Measurements from ENCODE around the gene NAALADL1.
"Not testable (repeated sequence)": the region's sequence is repeated elsewhere in the genome, so short reads cannot be mapped to it uniquely, and the experiment has no call there.

Gene NAALADL1

DNA sequence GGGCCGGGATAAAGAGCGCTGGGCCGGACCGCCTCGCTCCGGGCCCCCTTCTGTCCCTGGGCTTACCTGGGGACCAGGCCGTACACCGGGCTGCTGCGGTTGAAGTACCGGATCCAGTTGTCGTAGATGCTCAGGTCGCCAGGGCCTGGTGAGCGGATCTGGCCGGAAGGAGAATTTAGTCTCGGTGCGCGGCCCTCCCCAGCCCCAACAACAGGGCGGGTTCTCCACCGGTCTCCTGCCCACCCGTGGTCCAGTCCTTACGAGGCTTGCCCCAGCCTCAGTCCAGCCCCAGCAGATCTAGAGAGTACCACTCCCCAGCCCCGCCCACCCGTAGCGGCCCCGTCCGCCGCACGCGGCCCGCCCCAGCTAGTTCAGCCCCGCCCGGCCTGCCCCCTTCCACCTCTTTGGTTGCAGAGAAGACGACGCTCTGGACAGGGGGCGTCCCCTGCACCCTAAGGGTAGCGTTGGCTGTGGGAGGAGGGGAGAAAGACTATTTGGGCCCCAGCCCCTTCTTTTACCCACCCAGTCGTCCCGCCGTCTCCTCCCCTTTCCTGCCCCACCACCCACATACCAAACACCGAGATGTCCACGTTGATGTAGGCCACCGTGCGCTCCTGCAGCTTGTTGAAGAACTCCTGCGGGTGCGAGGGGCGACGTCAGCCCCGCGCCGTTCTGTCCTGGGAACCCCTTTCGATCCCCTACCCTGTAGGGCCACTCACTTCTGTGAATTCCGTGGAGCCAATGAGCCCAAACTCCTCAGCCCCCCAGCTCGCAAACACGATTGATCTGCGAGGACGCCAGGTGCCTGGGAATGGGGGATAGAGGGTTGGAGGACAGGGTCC, 10.6 kb downstream of the NAALADL1 start:
- DNase-seq: no peak

DNA sequence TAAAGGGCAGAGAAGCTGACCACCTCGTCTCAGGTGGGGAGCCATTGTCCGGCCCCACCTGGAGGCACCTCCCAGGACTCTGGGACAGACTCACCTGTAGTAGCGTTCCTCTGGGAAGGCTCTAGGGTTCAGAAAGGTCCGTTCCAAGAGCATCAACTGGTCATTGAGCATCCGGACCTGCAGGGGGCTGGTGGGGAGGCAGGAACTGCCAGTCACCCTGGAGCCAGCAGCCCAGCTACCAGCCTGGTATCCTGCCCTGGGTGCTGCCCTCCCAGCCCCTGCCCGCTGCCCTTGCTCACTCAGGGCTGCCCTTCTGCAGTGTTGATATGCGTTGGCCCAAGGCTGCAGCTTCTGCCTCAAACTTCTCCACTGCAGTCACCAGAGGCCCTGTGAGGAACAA, 12.6 kb downstream of the NAALADL1 start:
- DNase-seq: no peak

DNA sequence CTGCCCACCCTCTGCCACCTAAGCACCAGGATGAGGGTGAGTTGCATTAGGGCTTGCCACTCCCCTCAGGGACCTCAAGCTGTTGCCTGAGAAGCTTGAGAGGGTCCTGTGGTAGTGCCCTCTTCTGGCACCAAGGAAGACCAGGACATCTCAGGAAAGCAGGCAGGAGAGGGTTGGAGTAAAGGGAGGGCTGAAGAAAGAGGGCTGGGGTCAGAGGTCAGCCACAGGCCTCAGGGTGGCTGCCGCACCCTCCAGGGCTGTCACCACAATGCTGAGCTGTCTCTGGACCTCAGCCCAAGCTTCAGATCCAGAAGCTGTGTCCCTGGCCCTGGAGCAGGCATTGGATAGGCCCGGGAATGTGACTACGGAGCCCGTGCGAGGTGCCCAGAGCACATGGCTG, 13.3 kb downstream of the NAALADL1 start:
- no peak for DNase-seq

DNA sequence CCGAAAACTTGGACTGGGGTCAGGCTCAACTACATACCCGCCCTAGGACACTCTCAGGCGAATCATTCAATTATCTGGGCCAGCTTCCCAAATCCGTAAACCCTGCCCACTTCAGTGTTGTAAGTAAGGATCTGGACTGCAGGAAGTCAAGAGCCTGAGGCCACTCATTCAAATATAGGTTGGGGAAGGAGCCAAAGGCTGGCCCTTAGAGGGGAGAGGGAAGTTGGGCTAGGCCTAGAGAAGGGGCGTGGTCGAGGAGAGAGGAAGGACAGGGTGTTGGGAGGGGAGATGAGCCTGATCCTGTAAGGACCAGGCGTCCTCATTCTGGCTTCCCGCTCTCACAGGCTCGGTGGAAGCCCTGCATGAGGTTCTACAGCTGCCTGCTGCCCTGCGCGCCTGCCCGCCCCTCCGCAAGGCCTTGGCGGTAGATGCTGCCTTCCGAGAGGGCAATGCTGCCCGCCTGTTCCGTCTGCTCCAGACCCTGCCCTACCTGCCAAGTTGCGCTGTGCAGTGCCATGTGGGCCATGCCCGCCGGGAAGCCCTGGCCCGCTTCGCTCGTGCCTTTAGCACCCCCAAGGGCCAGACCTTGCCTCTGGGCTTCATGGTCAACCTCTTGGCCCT, 14.4 kb downstream of the NAALADL1 start:
- DNase-seq: no peak

DNA sequence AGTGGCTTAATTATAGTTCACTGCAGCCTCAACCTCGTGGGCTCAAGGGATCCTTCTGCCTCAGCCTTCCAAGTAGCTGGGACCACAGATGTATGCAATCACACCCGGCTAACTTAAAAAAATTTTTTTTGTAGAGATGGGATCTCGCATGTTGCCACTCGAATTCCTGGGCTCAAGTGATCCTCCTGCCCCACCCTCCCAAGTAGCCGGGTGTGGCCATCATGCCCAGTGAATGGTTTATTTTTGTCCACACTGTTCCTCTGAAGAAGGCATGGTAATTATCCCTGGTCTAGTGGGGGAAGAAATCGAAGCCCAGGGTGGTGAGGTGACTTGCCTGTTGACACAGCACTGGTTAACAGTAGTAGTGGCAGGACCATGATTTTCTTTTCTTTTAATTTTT, 15.5 kb downstream of the NAALADL1 start:
- DNase-seq: no peak

DNA sequence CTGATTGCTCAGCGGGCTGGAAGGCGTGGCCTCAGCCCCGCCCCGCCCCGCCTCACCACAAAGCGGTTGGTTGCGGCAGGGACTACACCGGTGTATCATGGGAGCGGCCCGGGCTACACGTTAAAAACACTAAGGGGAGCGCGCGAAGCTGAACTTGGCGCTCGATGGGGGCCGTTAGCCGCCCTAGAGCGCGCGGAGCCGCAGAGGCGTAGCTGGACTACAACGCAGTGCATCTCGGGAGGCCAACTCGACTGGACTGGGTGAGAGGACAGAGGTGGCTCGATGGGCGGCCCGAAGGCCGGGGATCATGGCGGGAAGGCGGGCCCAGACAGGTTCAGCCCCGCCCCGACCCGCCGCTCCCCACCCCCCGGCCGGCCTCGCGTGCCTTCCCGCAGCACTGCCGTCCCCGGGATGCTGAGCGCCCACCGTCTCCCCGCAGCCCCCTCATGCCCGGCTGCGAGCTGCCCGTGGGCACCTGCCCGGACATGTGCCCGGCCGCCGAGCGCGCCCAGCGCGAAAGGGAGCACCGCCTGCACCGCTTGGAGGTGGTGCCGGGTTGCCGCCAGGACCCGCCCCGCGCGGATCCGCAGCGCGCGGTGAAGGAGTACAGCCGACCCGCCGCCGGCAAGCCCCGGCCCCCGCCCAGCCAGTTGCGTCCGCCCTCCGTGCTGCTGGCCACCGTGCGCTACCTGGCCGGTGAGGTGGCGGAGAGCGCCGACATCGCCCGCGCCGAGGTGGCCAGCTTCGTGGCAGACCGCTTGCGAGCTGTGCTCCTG, 17.3 kb downstream of the NAALADL1 start, which contains the start of gene SAC3D1:
Gene SAC3D1 (plus strand): TSS at position 364 of the 776 bp plus-strand sequence. CDS start 83 bp downstream, at position 447.
- DNase-seq: peak; percentile 67

DNA sequence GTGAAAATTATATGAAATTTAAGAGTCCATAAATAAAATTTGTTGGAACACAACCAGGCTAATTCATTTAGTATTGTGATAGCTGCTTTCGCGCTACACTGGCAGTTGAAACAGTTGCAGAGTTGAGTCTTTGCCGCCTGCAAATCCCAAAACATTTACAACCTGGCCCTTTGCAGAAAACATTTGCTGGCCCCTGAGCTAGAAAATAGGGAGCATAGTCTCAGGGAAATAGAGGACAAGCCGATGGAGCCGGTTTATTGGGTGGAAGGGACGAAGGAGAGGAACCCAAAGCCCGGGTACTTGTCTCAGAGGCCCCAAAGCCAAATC, 17.9 kb downstream of the NAALADL1 start:
- DNase-seq: no peak

DNA sequence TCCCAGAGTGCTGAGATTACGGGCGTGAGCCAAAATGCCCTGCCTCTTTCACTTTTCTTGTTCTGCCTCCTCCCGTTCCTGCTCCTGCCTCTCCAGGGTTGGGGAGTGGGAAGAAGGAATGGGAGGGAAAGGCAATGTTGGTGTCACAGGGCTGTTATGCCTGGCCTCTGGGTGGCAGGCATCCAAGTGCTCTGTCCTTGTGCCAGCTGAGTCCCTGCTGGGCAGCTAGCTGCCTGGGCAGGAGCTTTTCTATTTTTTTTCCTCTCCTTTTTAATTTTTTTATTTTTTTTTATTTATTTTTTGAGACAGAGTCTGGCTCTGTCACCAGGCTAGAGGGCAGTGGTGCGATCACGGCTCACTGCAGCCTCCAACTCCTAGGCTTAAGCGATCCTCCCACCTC, 21.4 kb downstream of the NAALADL1 start:
- DNase-seq: no peak

DNA sequence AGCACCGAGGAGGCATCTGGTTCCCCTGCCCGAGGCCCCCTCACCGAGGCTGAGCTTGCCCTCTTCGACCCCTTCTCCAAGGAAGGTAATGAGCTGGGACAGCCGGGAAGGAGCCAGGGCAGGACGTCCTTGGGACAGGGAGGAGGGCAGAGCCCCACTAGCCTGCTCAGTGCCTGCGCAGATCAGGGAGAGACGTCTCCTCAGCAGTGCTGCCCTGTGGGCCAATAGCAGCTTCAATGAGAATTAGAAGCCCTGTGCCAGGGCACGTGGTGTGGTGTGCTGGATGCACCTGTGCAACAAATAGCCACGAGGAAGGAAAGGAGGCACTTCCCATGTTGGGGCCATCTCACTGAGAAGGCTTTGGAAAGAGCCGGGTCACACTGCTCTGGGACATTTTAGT, 22.8 kb downstream of the NAALADL1 start:
- no peak for DNase-seq

DNA sequence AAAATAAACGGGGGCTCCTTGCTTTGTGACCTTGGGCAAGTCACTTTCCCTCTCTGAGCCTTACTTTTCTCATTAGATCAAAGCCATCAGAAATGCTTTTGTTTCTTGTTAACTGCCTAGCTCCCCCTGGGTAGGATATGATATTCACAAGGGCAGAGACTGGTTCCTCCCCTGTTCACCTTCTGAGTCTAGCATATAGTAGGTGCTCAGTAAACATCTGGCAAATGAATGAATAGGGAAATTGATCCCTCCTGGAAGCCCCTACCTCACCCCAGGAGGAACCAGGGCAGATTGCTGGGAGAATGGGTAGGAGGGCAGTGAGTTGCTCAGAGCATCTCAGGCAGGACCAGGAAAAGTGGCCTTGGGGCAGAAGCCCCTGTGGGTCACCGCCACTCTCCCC, 23.9 kb downstream of the NAALADL1 start:
- no peak for DNase-seq

DNA sequence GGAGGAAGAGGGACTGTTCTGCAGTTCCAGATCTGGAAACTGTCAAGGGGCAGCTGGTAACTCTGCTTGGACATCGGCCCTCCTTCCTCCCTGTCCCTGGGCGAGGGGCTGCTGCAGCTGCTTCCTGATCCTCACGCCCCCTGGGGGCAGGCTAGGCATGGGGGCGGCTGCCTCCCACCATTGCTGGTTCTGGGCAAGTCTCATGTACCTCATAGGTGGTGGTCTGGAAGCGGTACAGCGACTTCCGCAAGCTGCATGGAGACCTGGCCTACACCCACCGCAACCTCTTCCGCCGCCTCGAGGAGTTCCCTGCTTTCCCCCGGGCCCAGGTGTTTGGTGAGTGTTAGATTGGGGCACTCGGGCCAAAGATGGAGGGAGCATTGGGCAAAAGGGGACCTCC, 26.1 kb downstream of the NAALADL1 start:
- DNase-seq: no peak

DNA sequence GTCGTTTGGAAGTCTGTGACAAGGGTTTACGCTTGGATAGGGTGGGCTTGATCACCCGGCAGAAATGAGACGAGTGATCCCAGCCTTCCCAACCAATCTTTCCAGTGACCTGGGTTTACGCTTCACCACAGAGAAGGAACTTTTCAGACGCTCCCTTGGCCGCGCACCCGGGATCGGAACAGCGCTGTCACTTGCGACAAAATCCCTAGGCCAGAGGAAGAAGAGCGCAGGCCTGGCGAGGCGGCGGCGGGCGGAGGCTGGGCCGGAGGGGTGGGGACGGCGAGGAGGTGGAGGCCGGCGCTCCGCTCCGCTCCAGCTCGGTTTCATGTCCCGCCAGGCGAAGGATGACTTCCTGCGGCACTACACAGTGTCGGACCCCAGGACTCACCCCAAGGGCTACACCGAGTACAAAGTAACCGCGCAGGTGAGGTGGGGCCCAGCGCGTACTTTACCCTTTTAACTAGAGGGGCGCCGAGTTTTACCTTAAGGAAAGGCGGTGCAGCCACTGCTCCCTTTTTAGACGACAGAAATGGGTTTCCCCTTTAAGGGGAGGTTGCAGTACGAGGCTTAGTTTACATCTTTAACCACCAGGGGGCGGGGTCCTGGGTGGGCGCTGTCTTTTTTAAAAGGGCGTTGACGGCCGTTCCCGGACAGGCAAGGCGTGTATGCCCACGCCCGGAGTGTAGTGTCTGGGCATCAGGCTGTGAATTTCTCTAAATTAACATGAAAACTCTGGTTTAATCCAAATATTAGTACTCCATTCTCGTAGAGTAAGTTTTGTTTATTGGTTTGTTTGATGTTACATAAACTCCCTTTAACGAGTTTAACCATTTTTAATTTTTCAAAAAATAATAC, 30.9 kb downstream of the NAALADL1 start, which contains the start of gene SNX15:
Gene SNX15 (plus strand): TSS at position 227 of the 855 bp plus-strand sequence. CDS start 99 bp downstream, at position 326.
- DNase-seq: peak; percentile 89

DNA sequence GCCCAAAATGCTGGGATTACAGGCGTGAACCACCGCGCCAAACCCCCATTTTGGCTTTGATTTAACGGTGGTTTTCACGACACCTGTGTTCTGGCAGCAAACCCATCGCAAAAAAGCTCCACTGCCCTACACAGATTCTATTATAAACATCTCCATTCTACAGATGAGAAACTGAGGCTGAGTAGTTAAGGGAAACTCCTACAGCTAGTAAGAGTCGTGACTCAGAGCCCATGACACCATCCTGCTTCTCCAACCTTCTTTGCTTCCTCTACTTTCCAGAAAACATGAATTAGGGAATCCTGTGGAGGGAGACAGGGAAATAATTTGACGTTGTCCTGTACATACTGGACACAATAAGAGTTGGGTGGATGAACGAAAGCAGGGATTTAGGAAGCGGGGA, 31.5 kb downstream of the NAALADL1 start:
- DNase-seq: no peak

DNA sequence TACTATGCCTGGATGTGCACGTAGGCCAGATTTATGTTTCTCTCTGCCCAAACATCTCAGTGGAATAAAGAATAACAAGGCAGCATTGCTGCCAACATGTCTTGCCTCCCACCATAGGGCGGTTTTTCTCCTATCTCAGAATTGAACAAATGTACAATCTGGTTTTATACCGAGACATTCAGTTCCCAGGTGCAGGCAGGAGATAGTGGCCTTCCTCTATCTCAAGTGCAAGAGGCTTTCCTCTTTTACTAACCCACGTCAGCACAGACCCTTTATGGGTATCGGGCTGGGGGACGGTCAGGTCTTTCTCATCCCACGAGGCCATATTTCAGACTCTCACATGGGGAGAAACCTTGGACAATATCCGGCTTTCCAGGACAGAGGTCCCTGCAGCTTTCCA, 34.9 kb downstream of the NAALADL1 start:
- DNase-seq: not testable (repeated sequence)

DNA sequence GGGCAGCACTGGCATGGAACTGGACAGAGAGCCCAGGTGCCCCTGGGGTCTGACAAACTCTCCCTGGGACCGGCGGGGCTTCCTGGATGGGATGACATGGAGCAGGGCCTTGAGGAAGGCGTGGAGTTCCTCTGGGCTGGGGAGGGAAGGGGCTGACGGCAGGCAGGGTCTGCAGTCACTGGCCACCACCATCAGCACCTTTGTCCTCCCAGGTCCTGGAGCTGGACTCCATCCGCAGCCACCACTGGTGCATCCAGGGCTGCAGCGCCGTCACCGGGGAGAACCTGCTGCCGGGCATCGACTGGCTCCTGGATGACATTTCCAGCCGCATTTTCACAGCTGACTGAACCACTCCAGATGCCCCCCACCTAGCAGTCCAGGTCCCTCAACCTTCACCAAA, 36.8 kb downstream of the NAALADL1 start:
- DNase-seq: no peak

DNA sequence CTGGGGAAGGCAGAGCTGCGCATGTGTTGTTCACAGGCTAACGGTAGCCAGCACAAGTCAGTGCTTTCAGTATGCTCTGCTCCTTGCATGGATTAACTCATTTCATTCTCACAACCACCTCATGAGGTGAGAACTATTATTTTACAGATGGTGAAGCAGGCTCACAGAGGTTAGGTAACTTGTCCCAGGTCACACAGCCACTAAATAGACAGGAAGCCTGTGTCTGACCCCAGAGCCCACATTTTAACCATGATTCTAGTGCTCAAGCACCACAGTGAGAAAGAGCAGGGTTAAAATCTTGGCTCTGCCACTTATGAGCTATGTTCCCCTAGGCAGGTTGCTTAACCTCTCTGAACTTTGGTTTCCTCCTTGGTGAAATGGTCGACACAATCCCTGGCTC, 37.4 kb downstream of the NAALADL1 start:
- DNase-seq: no peak

DNA sequence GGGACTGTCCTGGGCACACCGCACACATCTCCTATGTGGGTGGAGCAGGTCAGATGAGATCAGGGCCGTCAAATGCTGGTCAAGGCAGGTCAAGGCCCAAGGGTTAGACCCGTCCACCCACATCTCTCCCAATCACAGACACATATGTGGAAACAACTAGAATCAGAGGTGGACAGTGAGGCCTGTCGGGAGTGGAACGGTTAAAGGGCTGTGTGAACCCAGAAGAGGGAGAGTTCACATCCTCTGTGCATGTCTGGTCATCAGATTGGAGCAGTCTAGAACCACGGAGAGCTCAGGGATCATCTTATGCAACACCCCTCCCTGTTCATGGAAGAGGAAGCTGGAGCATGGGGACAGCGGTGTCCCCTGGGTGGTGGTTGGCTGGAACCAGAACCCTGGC, 38.5 kb downstream of the NAALADL1 start:
- no peak for DNase-seq

DNA sequence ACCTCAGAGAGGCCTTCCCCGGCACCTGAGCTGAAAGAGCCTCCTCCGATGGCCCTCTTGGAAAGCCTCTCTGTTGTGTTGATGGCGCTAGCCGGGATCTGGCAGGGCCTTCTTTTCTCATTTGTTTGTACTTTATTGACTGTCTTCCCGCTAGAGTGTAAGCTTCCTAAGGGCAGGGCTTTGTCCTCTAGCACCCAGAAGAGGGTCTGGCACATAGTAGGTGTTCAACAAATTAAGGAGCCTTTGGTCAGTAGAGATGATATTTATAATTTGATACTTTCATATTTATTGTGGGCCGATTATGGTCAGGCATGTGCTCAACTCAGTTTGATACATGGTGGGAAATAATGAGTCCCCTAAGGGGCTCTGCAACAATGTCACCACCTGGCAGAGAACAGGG, 40.4 kb downstream of the NAALADL1 start:
- no peak for DNase-seq

DNA sequence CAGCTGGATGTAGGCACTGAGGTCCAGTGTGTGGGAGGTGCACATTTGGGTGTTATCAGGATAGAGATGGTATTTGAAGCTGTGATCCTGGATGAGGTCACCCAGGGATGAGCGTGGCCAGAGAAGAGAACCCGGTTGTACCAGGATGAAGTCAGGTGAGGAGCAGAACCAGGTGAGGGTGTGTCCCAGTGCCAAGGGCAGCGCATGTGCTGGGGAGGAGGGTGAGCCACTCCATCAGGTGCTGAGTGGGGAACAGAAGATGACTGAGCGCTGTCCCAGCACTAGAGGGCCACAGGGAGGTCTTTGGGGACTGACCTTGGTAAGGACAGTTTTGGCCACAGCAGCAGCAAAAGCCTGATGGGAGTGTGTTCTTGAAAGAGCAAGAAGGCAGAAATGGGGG, 41.6 kb downstream of the NAALADL1 start:
- no peak for DNase-seq

DNA sequence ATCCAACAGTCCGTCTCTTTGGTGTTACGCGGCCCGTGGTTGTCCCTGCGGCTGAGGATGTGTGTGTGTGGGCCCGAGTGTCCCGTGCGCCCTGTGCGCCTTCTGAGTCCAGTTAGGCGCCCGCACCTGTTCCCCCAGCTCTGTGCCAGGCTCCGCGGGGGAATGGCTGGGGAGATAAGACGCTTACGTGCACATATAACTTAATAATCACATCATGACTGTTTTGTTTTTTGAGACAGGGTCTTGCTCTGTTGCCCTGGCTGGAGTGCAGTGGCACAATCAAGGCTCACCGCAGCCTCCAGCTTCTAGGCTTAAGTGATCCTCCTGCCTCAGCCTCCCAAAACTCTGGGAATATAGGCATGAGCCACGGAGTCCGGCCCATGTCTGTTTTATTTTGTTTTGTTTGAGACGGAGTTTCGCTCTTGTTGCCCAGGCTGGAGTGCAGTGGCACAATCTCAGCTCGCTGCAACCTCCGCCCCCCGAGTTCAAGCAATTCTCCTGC, 43.6 kb downstream of the NAALADL1 start:
- DNase-seq: no peak

DNA sequence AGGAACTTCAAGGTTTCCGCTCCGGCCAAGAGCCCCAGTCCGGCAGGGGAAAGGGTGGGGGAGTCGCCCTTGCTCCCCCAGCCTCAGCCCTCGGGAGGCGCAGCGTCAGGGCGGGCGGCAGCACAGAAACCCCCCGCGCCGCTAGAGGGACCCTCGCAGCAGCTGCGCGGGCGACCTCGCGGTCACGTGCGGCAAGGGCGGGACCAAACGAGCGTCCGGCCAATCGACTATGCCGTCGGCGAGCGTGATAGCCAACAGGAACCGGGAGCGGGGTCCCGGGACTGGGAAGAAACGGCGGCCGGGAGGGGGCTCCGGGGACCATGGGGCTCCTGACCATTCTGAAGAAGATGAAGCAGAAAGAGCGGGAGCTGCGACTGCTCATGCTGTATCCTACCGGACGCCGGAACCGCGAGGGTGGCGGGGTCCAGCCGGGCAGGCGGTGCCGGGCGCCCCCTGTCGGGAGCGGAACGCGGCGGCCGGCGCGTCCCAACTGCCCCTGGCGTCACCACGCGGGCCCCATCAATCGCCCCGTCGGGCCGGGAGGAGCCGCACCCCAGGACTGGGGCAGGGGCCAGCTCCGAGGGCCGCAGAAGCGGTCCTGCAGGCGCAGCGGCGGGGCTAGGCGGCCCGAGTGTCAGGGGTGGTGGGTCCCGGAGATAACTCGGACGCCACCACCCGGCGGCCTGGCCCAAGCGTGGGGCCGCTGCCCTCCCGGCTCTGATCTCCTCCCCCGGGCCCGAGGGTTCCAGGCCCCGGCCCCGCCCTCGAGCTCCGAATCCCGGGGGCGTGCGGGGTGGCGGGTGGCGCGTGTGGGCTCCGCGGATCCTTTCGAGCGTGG, 44.2 kb downstream of the NAALADL1 start, which contains the start of gene ARL2:
Gene ARL2 (plus strand): TSS at position 273 of the 838 bp plus-strand sequence. CDS start 48 bp downstream, at position 321.
- peak; percentile 74 for DNase-seq
